Measurements from ENCODE around the gene TNNT2.

The TNNT2 gene

DNA sequence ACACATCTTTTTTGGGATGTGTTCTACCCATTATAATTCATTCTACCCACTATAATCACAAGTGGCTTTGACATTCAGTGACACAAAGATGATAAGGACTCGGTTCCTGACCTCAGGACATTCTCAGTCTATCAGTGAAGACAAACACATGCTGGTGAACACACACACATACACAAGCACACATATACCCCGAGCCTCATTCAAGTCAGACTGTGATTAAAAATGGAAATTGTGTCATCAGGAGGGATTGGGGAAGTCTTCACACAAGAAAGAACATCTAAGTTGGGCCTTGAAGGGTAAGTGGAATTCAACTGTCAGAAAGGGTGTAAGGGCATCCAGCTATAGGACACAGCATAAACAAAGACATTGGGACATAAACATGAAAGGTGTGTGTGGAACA lies 24.2 kb upstream of the TNNT2 start:
- DNase-seq (ENCODE audit: low spot score), result no peak

DNA sequence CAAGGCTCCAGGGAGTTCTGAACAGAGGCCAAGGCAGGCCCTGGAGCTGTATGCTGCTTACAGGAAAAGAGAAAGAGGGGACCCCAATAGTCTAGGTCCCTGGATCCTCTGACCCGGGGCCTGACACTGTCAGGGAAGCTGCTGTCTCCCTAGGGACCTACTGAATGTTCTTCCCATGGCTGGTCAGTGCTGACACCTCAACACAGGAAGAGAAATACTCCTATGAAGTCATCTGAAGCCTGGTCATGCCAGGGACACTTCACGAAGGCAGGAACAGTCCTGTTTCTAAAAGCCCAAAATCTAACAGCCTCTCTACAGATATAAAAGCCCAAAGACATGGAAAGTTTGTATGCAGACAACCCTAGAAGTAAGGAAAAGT lies 23.4 kb upstream of the TNNT2 start:
- DNase-seq (ENCODE audit: low spot score), result no peak

DNA sequence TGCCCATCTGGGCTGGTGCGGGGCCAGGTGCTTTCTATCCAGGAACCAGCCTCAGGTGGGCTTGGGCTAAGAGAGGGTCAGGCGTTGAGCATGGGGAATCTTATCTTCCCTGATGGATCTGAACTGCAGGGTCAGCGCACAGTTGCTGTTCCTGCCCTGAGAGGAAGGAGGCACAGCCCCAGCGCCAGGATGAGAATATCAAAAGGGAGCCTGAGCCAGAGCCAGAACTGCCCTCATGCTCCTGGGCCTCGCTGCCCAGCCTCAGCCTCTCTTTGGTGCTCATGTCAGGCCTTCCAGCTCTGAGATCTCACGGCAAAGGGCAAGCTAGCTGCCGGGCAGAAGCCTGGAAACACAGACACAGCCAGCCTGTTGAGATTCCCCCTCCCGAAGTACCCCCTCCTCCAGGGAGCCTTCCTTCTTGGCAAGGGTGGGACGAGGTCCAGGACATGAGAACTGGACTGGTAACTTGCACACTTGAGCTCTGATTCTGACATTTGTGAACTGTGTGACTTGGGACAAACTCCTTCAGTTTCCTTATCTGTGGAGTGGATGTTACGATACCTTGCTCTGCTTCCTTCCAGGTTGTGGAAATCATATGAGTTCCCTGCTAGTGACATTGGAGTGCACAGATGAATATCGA lies 22.9 kb upstream of the TNNT2 start:
- DNase-seq (ENCODE audit: low spot score), result no peak

DNA sequence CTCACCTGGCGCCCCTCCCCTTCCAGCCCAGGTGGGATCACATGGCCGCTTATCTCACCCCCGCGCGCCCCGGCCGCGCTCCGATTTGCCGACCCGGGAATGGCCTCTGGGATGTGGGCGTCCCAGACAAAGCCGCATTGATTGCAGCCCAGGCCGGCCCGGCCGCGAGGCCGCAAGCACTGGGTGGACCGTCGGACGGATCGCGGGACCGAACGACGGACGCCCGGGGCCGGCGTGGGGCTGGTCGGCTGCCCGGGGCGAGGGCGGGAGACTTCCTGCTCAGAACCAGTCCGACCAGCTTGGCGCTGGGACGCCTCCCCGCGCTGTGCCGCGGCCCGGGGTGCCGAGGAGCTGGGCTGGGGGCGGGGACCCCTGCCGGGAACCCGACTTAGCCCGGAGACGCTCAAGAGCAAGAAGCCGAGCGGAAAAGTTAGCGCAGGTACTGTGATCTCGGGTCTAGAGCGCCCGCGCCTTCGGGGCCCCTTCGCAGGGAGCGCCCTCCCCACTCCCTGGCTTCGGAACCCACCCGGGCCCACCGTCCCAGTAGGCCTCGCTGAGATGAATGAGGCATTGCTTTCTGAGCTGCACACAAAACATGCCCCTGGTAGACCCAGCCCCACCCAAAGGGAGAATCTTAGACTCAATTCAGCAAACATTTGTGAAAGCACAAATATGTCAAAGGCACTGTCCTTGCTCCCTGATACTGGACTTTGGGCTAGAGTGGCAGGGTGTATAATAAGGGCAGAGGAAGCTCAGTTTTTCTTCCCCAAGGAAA lies 22.1 kb upstream of the TNNT2 start:
- peak; percentile 59 for DNase-seq (ENCODE audit: low spot score)

DNA sequence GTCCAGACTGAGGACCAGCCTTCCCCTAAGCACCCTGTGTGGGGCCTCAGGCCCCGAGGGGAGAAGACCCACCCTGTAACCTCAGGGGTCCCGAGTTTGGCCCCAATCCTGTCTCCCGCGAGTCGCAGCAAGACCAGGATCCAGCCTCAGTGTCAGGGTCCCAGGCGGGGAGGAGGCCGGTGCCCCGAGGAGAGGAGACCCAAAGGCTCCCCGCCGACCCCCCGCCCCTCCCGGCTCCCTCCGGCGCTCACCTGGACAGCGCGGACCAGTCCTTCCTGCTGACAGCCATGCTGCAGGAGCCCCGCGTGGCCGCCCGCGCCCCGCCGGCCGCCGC lies 21.5 kb upstream of the TNNT2 start, which contains the start of gene LAD1:
Gene LAD1 (minus strand): TSS at position 307 of the 334 bp plus-strand sequence. CDS start 18 bp downstream, at position 289.
- DNase-seq (ENCODE audit: low spot score), result no peak

DNA sequence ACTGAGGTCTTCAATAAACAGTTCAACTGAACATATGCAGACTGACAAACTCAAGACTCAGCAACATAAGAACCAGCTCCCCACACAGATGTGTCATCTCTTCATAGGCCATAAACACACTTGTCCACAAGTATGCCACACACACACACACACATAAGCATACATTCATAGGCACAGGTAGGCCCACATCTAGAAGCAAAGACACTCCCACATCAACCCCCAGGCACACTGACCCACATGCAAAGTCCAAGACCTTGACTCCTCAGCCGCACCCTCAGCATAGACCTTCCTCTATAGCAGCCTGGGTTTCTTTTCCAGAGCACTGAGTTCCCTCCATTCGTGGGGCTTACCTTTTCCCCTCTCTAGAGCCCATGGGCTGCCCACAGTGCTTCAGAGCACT lies 20.2 kb upstream of the TNNT2 start:
- DNase-seq (ENCODE audit: low spot score), result no peak

DNA sequence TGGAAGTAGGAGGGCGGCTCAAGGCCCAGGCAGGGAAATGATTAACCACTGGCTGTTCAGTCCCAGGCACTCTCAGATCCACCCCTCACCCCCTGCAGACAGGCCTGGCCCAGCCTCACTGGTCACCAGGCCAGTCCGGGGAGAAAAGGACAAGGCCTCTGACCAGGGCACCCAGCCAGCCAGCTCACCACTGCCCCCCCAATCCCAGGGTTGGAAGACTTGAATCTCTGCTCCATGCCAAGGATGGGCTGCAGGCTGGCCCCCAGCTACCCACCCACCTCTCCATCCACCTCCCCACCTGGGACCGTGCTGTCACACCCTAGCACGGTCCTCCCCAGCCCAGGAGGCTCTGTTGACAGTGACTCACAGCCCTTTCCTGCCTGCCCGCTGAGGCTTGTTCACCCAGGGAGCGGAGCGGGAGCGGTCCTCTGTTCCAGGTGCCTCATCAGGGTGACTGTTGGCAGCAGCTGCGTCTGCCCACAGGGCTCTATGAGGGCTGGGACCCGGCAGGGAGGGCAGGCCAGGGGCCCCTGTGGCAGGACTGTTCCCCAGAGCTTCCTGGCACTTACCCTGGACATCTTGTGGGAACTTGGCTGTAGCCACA lies 19.5 kb upstream of the TNNT2 start:
- DNase-seq (ENCODE audit: low spot score), result no peak

DNA sequence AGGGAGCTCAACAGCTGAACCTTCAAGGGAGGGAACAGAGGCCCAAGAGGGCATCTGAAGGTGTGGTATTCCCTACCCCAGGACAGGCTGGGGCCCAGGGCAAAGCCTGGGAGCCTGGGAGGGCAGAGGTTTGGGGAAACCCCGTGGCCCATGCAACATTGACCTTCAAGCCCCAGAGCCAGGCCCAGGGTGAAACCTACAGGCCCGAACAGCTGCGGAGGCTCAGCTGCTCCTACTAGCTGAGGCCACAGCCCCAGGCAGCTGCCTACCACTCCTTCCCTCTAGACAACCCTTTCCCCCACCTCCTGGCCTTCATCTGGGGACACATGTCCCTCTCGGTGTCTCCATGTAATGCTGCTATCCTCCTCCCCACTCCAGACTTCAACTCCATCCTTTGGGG lies 18.5 kb upstream of the TNNT2 start:
- no peak for DNase-seq (ENCODE audit: low spot score)

DNA sequence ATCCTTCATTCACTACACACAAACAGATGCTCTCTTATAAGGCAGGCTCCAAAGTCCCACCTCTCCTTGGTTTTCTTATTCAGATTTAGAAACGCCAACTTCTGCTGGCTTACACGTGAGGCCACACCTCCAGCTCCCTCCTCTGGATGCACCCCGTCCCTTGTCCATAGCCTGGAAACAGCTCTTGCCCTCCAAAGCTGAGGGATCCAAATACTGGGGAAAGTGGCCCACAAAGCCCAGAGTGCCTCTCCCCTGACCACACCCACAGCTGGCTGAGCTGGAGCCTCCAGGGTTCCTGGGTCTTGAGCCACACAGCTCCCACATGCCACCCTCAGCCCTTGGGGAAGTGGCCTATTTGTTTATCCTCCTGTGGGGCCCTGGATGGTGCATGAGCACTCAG lies 17.1 kb upstream of the TNNT2 start:
- no peak for DNase-seq (ENCODE audit: low spot score)

DNA sequence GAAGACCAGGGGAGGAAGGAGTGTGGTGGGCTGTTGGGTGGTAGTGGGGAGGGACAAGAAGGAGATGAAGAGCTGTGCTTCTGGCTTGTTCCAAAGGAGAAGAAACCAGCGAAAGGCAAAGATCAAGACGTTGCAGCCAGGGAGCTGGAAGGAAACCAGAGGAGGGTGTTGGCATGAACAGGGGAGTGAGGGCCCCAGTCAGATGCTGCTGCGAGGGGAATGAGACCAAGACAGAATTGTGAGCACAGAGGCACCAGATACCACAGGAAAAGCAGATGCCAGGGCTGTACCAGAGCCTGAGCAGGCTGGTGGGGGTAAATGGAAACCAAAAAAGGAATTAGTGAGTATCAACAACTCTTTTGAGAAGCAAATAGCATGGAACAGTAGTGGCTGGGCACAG lies 15.6 kb upstream of the TNNT2 start:
- no peak for DNase-seq (ENCODE audit: low spot score)

DNA sequence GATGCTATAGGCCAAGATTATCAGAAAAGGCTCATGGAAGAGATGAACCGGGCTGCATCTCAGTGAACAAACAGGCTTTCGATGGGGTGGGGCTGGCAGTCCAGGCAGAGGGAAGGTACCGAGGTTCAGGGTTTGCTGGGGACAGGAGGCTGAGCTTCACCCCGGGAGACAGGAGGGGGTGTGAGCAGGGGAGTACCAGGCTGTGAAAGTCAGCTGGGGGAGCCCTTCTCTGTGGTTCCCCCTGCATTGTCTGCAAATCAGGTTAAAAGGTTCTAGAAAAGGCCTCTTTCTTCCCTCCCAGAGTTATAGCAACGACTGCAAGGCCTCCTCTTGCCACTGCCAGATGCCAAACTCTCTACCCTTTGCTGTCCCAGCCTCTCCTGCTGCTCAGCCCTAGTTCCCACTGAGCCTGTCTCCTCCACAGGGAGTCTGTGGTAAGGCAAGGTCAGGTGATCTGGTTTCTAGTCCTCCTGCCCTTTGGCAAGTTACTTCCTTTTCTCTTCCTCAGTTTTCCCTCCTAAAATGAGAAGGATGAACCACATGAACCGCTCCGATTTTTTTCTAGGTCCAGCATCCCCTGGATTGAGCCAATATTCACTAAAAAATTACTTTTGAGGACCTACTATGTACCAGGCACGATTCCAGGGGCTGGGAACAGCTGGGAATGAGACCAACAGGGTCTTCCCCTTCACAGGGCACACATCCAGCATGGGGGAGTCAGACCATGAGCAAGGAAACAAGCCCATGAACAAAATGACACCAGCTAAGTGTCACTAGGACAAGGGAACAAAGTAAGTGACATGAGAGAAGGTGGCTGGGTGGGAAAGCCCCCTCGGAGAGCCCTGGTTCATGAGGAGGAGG lies 14.4 kb upstream of the TNNT2 start:
- no peak for DNase-seq (ENCODE audit: low spot score)

DNA sequence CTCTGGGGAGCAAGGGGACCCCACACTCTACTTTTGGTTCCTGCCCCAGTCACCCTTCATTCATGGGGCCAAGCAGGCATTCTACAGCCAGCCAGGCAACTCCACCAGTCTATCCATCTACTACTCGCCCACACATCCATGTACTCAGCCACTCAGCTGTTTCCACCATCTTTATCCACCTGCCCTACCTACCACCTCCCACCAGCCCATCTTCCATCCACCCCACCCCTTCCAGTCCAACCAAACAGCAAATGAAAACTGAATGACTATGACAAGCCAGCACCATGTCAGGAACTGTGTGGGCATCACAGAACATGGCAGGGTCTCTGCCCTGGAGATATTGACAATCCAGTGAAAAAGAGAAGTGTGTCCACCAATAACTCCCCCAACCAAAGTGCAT lies 13.7 kb upstream of the TNNT2 start:
- no peak for DNase-seq (ENCODE audit: low spot score)

DNA sequence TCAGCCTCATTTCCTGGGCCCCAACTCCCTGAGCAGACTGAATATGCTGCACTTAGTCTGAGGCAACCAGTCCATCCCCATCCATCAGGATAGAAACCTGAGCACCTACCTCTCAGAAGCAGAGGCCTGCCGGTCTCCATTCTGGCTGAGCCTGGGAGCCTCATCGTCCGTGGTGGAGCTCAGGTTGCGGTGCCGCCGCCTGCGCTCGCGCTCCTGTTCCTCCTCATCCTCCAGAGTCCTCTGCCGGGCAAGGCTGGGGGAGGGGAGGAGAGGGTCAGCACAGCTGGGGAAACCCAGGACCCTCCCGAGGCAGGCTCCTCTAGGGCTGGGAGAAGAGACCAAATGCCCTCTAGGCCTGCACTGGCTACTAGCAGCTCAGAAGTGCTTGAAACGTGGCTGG lies 11.6 kb upstream of the TNNT2 start:
- DNase-seq (ENCODE audit: low spot score), result no peak

DNA sequence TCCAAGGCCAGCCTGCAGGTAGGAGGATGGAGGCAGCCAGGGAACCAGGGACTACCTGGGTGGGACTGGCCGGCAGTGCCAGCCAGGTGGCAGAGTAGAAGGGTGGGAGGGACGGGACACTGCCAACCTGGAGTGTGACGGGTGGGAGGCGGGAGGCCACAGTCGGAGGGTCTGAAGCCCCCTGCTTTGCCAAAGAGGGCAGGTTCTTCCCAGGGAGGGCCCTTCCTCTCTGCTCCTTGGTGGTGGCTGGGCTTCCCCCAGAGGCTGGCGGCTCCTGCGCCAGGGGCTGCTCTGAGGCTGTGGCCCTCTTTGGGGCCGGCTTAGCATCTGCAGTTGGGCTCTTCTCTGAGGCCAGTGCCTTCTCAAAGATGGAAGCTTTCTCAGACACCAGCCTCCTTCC lies 8.7 kb upstream of the TNNT2 start:
- no peak for DNase-seq (ENCODE audit: low spot score)

DNA sequence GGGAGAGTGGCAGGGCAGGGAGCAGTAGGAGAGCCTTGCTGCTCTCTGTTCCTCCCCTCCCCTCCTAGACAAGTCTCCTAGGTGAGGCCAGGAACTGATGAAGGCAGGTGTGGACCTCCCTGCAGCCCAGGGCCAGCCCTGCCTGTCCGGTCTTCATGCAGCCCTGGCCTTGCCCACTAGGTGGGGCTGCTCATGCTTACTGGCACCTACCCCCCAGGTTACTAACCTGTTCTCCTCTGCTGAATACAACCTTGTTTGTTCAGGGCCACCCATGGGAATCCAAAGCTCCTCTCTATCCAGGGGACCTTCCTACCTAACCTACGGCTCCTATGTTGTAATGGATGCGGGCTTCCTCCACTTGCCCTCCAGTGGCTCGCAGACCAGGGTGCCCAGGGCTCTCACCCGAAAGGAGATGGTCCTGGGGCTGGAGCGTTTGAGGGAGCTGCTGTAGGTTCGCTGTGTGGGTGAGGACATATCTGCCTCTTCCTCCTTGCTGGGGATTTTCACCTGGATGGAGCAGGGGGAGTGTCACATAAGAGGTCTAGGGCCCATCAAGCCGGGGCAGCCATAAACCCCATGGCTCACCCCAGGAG lies 7.9 kb upstream of the TNNT2 start:
- DNase-seq (ENCODE audit: low spot score), result peak; percentile 77

DNA sequence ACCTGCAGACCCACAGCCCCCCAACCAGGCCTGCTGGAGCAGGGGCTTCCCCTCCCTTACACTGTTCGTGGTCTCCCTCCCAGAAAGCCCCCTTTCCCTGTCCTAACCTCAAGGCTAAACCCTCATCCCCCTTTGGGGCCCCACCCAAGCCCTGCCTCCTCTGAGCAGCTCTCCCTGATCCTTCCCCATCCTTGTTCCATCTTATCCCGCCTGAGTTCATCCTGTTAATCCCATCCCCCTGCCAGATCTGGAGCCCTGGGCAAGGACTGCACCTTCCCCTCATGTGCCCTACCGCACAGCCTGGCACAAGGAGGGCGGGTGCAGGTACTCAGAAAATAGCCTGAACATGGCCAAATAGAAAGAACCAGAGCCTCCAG lies 6.9 kb upstream of the TNNT2 start:
- peak; percentile 35 for DNase-seq (ENCODE audit: low spot score)

DNA sequence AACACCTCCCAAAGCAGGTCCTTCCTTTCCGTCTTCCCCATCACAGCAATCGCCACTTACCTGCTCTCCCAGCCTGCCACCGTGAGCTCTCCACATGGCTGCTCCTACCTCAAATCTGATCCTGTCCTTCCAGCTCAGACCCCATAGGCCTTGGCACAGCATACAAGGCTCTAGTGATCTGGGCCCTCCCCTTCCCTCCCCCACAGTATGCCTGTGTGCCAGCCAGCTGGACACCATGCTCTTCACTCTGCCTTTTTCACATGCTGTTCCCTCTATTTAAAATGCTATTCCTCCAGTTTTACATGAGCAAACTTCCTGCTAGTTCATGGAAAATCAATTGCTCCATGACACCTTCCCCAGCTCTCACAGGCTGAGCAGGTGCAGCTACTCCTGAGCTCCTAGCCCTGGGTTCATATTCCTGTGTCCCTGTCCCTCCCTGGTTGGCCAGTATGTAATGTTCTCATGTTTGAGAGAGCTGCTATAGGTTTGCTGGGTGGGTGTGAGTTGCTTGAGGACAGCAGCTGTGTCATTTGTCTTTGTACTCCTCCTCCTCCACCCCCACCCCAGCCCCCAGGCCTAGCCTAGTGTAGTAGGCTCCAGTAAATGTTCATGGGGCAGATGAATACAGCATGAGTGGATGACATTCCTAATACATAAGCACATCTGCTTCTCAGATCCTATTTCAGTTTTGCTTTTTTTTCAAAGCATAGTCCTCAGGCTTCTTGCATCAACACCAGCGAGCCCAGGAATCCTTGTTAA lies 6.3 kb upstream of the TNNT2 start:
- DNase-seq (ENCODE audit: low spot score), result peak; percentile 88

DNA sequence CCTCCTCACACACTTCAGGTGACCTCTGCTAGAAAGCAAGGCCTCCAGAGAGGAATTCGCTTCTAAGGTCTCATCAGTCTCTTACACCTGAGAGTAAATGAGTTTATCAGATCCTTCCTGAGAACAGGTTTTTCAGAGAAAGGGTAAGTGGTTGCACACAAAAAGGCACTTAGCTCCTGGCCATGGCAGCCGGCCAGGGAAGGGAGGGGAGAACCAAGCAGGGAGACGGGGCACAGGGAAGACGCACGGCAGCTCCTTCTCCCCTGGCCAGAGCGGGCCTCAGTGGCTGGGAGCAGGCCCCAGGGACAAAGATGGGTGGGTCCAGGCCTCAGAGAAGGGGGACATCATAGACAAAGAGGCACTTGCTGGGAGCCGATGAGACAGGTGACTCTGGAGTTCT lies 3.6 kb upstream of the TNNT2 start:
- DNase-seq (ENCODE audit: low spot score), result no peak

DNA sequence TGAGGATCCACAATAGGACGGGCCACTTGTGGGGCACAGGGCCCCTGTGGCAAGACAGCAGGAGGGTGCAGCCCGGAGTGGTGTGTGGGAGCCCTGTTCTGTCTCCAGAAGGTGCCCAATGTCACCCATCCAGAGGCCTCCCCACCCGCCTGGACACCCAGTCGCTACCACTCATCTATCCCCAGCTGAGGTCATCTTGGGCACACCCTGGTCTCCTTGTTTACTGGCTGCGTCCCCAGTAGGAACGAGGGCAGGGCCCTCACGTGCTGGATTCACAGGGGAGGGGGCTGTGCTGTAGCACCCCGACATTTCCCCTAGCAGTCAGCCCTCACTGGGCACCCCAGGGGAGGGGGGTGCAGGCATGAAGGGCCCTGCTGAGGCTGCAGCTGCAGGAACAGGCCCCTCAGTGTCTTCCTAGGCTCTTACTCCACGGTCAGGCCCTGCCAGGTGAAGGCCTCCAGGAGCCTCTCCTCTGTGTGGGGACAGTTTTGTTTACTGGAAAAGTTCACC lies 2.3 kb upstream of the TNNT2 start:
- DNase-seq (ENCODE audit: low spot score), result no peak

DNA sequence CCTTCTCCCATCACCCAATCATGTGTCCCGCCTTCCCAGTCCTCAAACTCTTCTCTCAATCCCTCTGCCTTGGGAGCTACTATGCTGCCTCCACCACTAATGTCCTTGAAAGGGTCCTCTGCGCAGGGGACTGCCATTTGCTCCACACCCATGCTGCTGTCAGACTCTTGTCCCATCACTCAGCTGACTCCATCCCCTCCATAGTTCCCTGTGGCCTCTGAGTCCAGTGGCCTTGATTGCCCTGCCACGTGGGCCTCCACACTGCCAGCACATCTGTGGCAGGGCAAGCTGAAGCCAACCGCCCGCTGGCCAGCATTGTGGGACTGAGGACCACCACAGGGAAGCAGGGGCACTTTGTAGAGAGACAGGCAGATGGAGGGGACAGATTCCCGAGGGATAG lies 1.3 kb upstream of the TNNT2 start:
- DNase-seq (ENCODE audit: low spot score), result no peak

All from AG20443 (cell line).